Mesenchymal stem cell (in vitro differentiated cells and primary cell): ENCODE measurements around the gene INPP5B.
"Not testable (repeated sequence)": the region's sequence is repeated elsewhere in the genome, so short reads cannot be mapped to it uniquely, and the experiment has no call there.

Experiments
- DNase-seq: peaks from one replicate; pipeline ENCODE4 v3.0.0-alpha.2; 2013
- H2AFZ ChIP-seq: one replicate; pipeline ENCODE4 v1.6.1; 2013; ENCODE audit warnings: low read depth, mild to moderate bottlenecking, control low read depth, inconsistent platforms, low read length, moderate library complexity
- H2AK5ac ChIP-seq: 2 replicates; pipeline ENCODE4 v1.6.1; 2013; ENCODE audit warnings: low read length, moderate library complexity, mild to moderate bottlenecking, inconsistent platforms; ENCODE audit not compliant: severe bottlenecking
- H2BK120ac ChIP-seq: one replicate; pipeline ENCODE4 v1.6.1; 2013; ENCODE audit warnings: low read depth, mild to moderate bottlenecking, inconsistent platforms, low read length, moderate library complexity
- H2BK12ac ChIP-seq, 2 experiments: one replicate each; pipeline ENCODE4 v1.6.1; 2013; ENCODE audit warnings: inconsistent platforms in 2 of 2, low read length in 2 of 2, mild to moderate bottlenecking in 2 of 2, moderate library complexity in 2 of 2, control low read depth in 1 of 2
- H2BK15ac ChIP-seq: one replicate; pipeline ENCODE4 v1.6.1; 2013; ENCODE audit warnings: mild to moderate bottlenecking, low read depth, inconsistent platforms; ENCODE audit not compliant: poor library complexity, severe bottlenecking
- H2BK5ac ChIP-seq: 2 replicates; pipeline ENCODE4 v1.6.1; 2013; ENCODE audit warnings: low read depth, mild to moderate bottlenecking, low read length, control low read depth, inconsistent platforms; ENCODE audit not compliant: poor library complexity, severe bottlenecking
- H3K14ac ChIP-seq, 2 experiments: one replicate each; pipeline ENCODE4 v1.6.1; 2013; ENCODE audit warnings: inconsistent platforms in 2 of 2, low read length in 2 of 2, control low read depth in 1 of 2, mild to moderate bottlenecking in 1 of 2, moderate library complexity in 1 of 2
- H3K18ac ChIP-seq, 2 experiments: one replicate each; pipeline ENCODE4 v1.6.1; 2013; ENCODE audit warnings: inconsistent platforms in 2 of 2, low read length in 2 of 2, control low read depth in 1 of 2, low read depth in 1 of 2, mild to moderate bottlenecking in 1 of 2
- H3K23ac ChIP-seq, 2 experiments: one replicate each; pipeline ENCODE4 v1.6.1; 2013; ENCODE audit warnings: inconsistent platforms in 2 of 2, low read length in 2 of 2, mild to moderate bottlenecking in 2 of 2, moderate library complexity in 2 of 2, control low read depth in 1 of 2
- H3K27ac ChIP-seq: 2 replicates; pipeline ENCODE4 v1.5.1; 2013; ENCODE audit warnings: mild to moderate bottlenecking, moderate library complexity, low read length, control low read depth, inconsistent platforms; ENCODE audit not compliant: poor library complexity, severe bottlenecking
- H3K27me3 ChIP-seq, 2 experiments: 2 replicates each; pipeline versions ENCODE4 v1.6.1 to v1.7.0; 2013; ENCODE audit warnings: low read length in 2 of 2, mild to moderate bottlenecking in 2 of 2, moderate library complexity in 2 of 2, control low read depth in 1 of 2, inconsistent platforms in 1 of 2; ENCODE audit not compliant: control insufficient read depth in 1 of 2, insufficient read depth in 1 of 2
- H3K36me3 ChIP-seq, 2 experiments: 2 replicates each; pipeline versions ENCODE4 v1.6.1 to v1.7.0; 2013; ENCODE audit warnings: low read length in 2 of 2, control low read depth in 1 of 2, inconsistent platforms in 1 of 2, low read depth in 1 of 2, mild to moderate bottlenecking in 1 of 2; ENCODE audit not compliant: insufficient read depth in 2 of 2, control insufficient read depth in 1 of 2
- H3K4ac ChIP-seq, 2 experiments: one replicate each; pipeline ENCODE4 v1.6.1; 2013; ENCODE audit warnings: inconsistent platforms in 2 of 2, low read length in 2 of 2, mild to moderate bottlenecking in 2 of 2, moderate library complexity in 2 of 2, control low read depth in 1 of 2, low read depth in 1 of 2
- H3K4me1 ChIP-seq: 2 replicates; pipeline ENCODE4 v1.6.1; 2013; ENCODE audit warnings: low read depth, low read length, control low read depth; ENCODE audit not compliant: control insufficient read depth, insufficient read depth
- H3K4me2 ChIP-seq: 2 replicates; pipeline ENCODE4 v1.6.1; 2013; ENCODE audit warnings: low read length, mild to moderate bottlenecking, inconsistent platforms; ENCODE audit not compliant: poor library complexity, severe bottlenecking
- H3K4me3 ChIP-seq, 2 experiments: 2 replicates each; pipeline versions ENCODE4 v1.5.1 to v1.7.0; 2013; ENCODE audit warnings: low read length in 2 of 2, mild to moderate bottlenecking in 2 of 2, control low read depth in 1 of 2, low read depth in 1 of 2; ENCODE audit not compliant: insufficient read depth in 1 of 2
- H3K79me1 ChIP-seq: replicated peaks from 2 replicates; pipeline ENCODE4 v1.6.1; 2013; ENCODE audit warnings: mild to moderate bottlenecking, control low read depth, low read length, inconsistent platforms; ENCODE audit not compliant: poor library complexity, severe bottlenecking
- H3K9ac ChIP-seq: 2 replicates; pipeline ENCODE4 v1.7.0; 2013; ENCODE audit warnings: mild to moderate bottlenecking, low read length, moderate library complexity
- H3K9me3 ChIP-seq: 2 replicates; pipeline ENCODE4 v1.7.0; 2013; ENCODE audit warnings: mild to moderate bottlenecking, low read length; ENCODE audit not compliant: control insufficient read depth
- H4K8ac ChIP-seq: one replicate; pipeline ENCODE4 v1.6.1; 2013; ENCODE audit warnings: inconsistent platforms, mild to moderate bottlenecking, low read length, moderate library complexity
- H4K91ac ChIP-seq: one replicate; pipeline ENCODE4 v1.6.1; 2013; ENCODE audit warnings: mild to moderate bottlenecking, low read length, inconsistent platforms
- WGBS: methylation state at CpG from one replicate; pipeline ENCODE4 v1.1.7; 2013; ENCODE audit warnings: mixed read lengths; 5-methylcytosine and 5-hydroxymethylcytosine counted together

INPP5B gene

GRCh38 chr1:37936760-37937159 lies 10.1 kb downstream of the INPP5B start:
- not testable (repeated sequence) for DNase-seq, H2BK5ac ChIP-seq, H3K4me3 ChIP-seq, H4K8ac ChIP-seq, H3K9me3 ChIP-seq, H2AFZ ChIP-seq, H3K14ac ChIP-seq, H2BK12ac ChIP-seq, H3K18ac ChIP-seq, H2BK120ac ChIP-seq, H2AK5ac ChIP-seq, H3K27me3 ChIP-seq, H3K9ac ChIP-seq, H3K4me2 ChIP-seq, H3K23ac ChIP-seq, H3K4me1 ChIP-seq, H3K27ac ChIP-seq, H3K4ac ChIP-seq, H2BK15ac ChIP-seq, H4K91ac ChIP-seq
- H3K36me3 ChIP-seq = peaks cover 46 to 53% of the 10 kb centered on the region in 2 experiments
- WGBS = 99% methylated on average over 14 of the region's 14 CpGs
- peaks cover 13% of the 10 kb centered on the region for H3K79me1 ChIP-seq

GRCh38 chr1:37932759-37933158 lies 14.1 kb downstream of the INPP5B start:
- no peak overlapping the region for H2BK15ac ChIP-seq
- H2AFZ ChIP-seq = no peak overlapping the region
- H2BK12ac ChIP-seq = no peak overlapping the region
- no peak overlapping the region for H2BK120ac ChIP-seq
- H3K4me3 ChIP-seq = no peak overlapping the region
- no peak overlapping the region for H4K91ac ChIP-seq
- peaks cover 34 to 46% of the 10 kb centered on the region in 2 experiments for H3K36me3 ChIP-seq
- no peaks in the 10 kb centered on the region for H3K27me3 ChIP-seq
- peak; percentile 80 for DNase-seq
- peak overlapping the region; percentile 20 for H2AK5ac ChIP-seq
- H3K18ac ChIP-seq = no peak overlapping the region
- H4K8ac ChIP-seq = no peak overlapping the region
- no peak overlapping the region for H2BK5ac ChIP-seq
- H3K9me3 ChIP-seq = no peaks in the 10 kb centered on the region
- no peak overlapping the region for H3K4ac ChIP-seq
- H3K4me2 ChIP-seq = peak overlapping the region; percentile 33
- H3K4me1 ChIP-seq = peaks cover 10% of the 10 kb centered on the region
- 13% methylated on average over 4 of the region's 4 CpGs for WGBS
- no peak overlapping the region for H3K23ac ChIP-seq
- peaks cover 27% of the 10 kb centered on the region for H3K79me1 ChIP-seq
- H3K14ac ChIP-seq = no peak overlapping the region
- peak overlapping the region; percentile 63 for H3K27ac ChIP-seq
- H3K9ac ChIP-seq = peak overlapping the region; percentile 45

- H3K4me2 ChIP-seq = peak overlapping the region; percentile 87
- peak overlapping the region; percentile 80 for H3K9ac ChIP-seq
- H3K27me3 ChIP-seq = no peaks in the 10 kb centered on the region
- H3K4me1 ChIP-seq = peaks cover 10% of the 10 kb centered on the region
- H2AK5ac ChIP-seq = no peak overlapping the region
- H3K36me3 ChIP-seq = peaks cover 33 to 45% of the 10 kb centered on the region in 2 experiments
- peak overlapping the region; percentile 50 for H3K27ac ChIP-seq
- peaks cover 32% of the 10 kb centered on the region for H3K79me1 ChIP-seq
- peak; percentile 95 for DNase-seq
- no peak overlapping the region for H2BK5ac ChIP-seq
- no peak overlapping the region for H3K14ac ChIP-seq
- H3K4ac ChIP-seq = no peak overlapping the region
- WGBS = 1% methylated on average over 68 of the region's 68 CpGs
- no peak overlapping the region for H2BK12ac ChIP-seq
- H4K8ac ChIP-seq = no peak overlapping the region
- no peak overlapping the region for H2AFZ ChIP-seq
- H4K91ac ChIP-seq = no peak overlapping the region
- H2BK120ac ChIP-seq = no peak overlapping the region
- peak overlapping the region in 1 of 2 experiments; percentile 86 for H3K23ac ChIP-seq
- H3K9me3 ChIP-seq = no peaks in the 10 kb centered on the region
- H3K18ac ChIP-seq = peak overlapping the region; percentile 30 to 39
- H2BK15ac ChIP-seq = no peak overlapping the region
- H3K4me3 ChIP-seq = peak overlapping the region; percentile 82 to 85
Measured at GRCh38 chr1:37931361-37932158, 15.3 kb downstream of the INPP5B start.

GRCh38 chr1:37931102-37931360 lies 15.8 kb downstream of the INPP5B start:
- no peak for DNase-seq
- H3K4me1 ChIP-seq = peaks cover 13% of the 10 kb centered on the region
- WGBS = 23% methylated on average over 5 of the region's 6 CpGs

More at GRCh38 chr1:37931102-37931360, 15.8 kb downstream of the INPP5B start:
- H2AK5ac ChIP-seq = no peak overlapping the region
- peak overlapping the region; percentile 87 for H3K4me2 ChIP-seq
- peaks cover 32% of the 10 kb centered on the region for H3K79me1 ChIP-seq
- peak overlapping the region; percentile 82 to 85 for H3K4me3 ChIP-seq
- no peak overlapping the region for H3K14ac ChIP-seq
- no peak overlapping the region for H2BK5ac ChIP-seq
- H2BK15ac ChIP-seq = no peak overlapping the region
- H3K27ac ChIP-seq = no peak overlapping the region
- no peaks in the 10 kb centered on the region for H3K27me3 ChIP-seq
- H4K91ac ChIP-seq = no peak overlapping the region
- no peak overlapping the region for H4K8ac ChIP-seq
- H3K36me3 ChIP-seq = peaks cover 28 to 42% of the 10 kb centered on the region in 2 experiments
- no peak overlapping the region for H2AFZ ChIP-seq
- H3K4ac ChIP-seq = no peak overlapping the region
- H3K18ac ChIP-seq = no peak overlapping the region
- H2BK120ac ChIP-seq = no peak overlapping the region
- H3K23ac ChIP-seq = peak overlapping the region in 1 of 2 experiments; percentile 86
- H2BK12ac ChIP-seq = no peak overlapping the region
- peak overlapping the region; percentile 80 for H3K9ac ChIP-seq
- no peaks in the 10 kb centered on the region for H3K9me3 ChIP-seq
